Smooth muscle cell (in vitro differentiated cells): ENCODE results near the gene CLEC20A. TPM values are rescaled to one million over a fixed set of nuclear protein-coding genes. Genes with fewer than 3 reads are reported as not detected.

Experiments used
- DNase-seq: peaks from one replicate; lab custom pipeline; 2025; ENCODE audit not compliant: unreplicated experiment; lab: John Stamatoyannopoulos, UW
- H2AFZ ChIP-seq: fragments of 200-600 bp; sonication (generic); 2 replicates; pipeline ENCODE4 v1.6.0; 2016; ENCODE audit warnings: antibody characterized with exemption, low read depth, mild to moderate bottlenecking
- H3F3A ChIP-seq: fragments of 200-600 bp; sonication (generic); 2 replicates; pipeline ENCODE4 v1.6.0; 2017; ENCODE audit warnings: antibody characterized with exemption, low read depth
- H3K27ac ChIP-seq: fragments of 200-600 bp; sonication (generic); 2 replicates; pipeline ENCODE4 v1.5.1; 2016; ENCODE audit warnings: low read depth, mild to moderate bottlenecking
- H3K27me3 ChIP-seq: fragments of 200-600 bp; sonication (generic); 2 replicates; pipeline ENCODE4 v1.6.1; 2016; ENCODE audit warnings: low read depth, mild to moderate bottlenecking
- H3K36me3 ChIP-seq: fragments of 200-600 bp; sonication (generic); 2 replicates; pipeline ENCODE4 v1.5.1; 2016; ENCODE audit warnings: low read depth
- H3K4me1 ChIP-seq: fragments of 200-600 bp; sonication (generic); 2 replicates; pipeline ENCODE4 v1.5.1; 2016; ENCODE audit warnings: low read depth
- H3K4me2 ChIP-seq: fragments of 200-600 bp; sonication (generic); 2 replicates; pipeline ENCODE4 v1.6.0; 2016; ENCODE audit warnings: mild to moderate bottlenecking
- H3K4me3 ChIP-seq: fragments of 200-600 bp; sonication (generic); 2 replicates; pipeline ENCODE4 v1.5.1; 2016; ENCODE audit warnings: mild to moderate bottlenecking
- H3K79me2 ChIP-seq: fragments of 200-600 bp; sonication (generic); 2 replicates; pipeline ENCODE4 v1.6.0; 2016; ENCODE audit warnings: low read depth, mild to moderate bottlenecking
- H3K9ac ChIP-seq: fragments of 200-600 bp; sonication (generic); 2 replicates; pipeline ENCODE4 v1.6.0; 2016; ENCODE audit warnings: low read depth
- H3K9me3 ChIP-seq: fragments of 200-600 bp; sonication (generic); replicated peaks from 2 replicates; pipeline ENCODE4 v1.5.1; 2016; ENCODE audit warnings: low read depth
- H4K20me1 ChIP-seq: fragments of 200-600 bp; sonication (generic); 2 replicates; pipeline ENCODE4 v1.6.0; 2016; ENCODE audit warnings: low read depth
- WGBS: methylation state at CpG from one replicate; pipeline ENCODE4 v1.1.7; 2016; ENCODE audit warnings: low lambda C conversion rate; 5-methylcytosine and 5-hydroxymethylcytosine counted together
- polyA plus RNA-seq: library from polyadenylated mRNA; unstranded; fragments of >200 nt; fragmentation: Nextera tagmentation; extraction: Ambion mirVana; gene quantifications from 2 replicates; pipeline ENCODE4 v1.2.1, GENCODE V29; 2016
- total RNA-seq: library from RNA; depleted of rRNA; stranded (reverse); fragments of >200 nt; gene quantifications from 2 replicates; pipeline ENCODE4 v1.2.3, GENCODE V29; 2014
- TF ChIP-seq, protein P1 (sequence below): fragments of 200-600 bp; sonication (generic); IDR thresholded peaks from 2 replicates; pipeline ENCODE4 v1.5.1; 2017; ENCODE audit warnings: borderline replicate concordance, mild to moderate bottlenecking, antibody characterized with exemption; ENCODE audit not compliant: insufficient read depth, poor library complexity, severe bottlenecking

The CLEC20A gene
- total and polyA plus RNA-seq, 2 experiments from 2014 or later, result 0.14 TPM; not detected in 1

DNA sequence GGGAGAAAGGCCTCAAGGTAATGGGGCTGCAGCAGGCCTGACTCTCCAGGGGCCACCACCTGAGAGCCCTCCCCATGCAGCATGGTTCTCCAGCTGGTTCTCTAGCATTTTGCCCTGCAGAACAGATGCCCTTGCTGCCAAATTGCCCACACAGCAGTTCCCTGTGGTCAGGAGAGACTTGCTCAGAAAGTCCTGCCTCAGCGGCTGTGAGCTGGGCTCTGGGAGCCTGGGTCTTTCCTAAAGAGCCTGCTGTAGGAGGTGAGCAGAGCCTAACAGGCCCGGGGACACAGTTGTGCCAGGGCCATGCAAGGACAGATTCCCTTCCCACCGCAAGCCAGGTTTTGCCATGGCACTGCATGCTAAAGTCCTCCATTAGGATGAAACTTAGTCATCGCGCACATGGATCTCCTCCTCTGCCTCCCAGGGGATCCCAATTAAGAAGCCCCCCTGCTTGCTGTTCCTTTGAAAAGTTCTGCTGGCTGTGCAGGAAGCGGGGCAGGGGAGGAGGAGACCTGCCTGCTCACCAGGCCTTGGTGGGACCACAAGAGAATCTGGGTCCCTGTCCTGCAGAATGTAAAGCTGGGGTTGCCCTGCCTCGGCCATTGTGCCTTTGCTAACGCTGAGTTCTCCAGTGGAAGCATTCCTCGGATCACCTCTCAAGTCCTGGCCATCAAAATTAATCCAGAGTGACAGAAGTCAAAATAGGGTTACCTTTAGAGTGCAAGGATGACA is 37.5 kb upstream of the CLEC20A start:
- H3K4me3 ChIP-seq, result no peak overlapping the region
- TF ChIP-seq, protein P1, sequence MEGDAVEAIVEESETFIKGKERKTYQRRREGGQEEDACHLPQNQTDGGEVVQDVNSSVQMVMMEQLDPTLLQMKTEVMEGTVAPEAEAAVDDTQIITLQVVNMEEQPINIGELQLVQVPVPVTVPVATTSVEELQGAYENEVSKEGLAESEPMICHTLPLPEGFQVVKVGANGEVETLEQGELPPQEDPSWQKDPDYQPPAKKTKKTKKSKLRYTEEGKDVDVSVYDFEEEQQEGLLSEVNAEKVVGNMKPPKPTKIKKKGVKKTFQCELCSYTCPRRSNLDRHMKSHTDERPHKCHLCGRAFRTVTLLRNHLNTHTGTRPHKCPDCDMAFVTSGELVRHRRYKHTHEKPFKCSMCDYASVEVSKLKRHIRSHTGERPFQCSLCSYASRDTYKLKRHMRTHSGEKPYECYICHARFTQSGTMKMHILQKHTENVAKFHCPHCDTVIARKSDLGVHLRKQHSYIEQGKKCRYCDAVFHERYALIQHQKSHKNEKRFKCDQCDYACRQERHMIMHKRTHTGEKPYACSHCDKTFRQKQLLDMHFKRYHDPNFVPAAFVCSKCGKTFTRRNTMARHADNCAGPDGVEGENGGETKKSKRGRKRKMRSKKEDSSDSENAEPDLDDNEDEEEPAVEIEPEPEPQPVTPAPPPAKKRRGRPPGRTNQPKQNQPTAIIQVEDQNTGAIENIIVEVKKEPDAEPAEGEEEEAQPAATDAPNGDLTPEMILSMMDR, result no peak
- no peaks in the 10 kb centered on the region for H3K36me3 ChIP-seq
- H3K27ac ChIP-seq, result no peak overlapping the region
- no peaks in the 10 kb centered on the region for H3K4me1 ChIP-seq
- 97% methylated on average over 9 of the region's 9 CpGs for WGBS
- H3K9ac ChIP-seq, result no peak overlapping the region
- peaks cover 5% of the 10 kb centered on the region for H3F3A ChIP-seq
- no peak for DNase-seq
- H2AFZ ChIP-seq, result no peak overlapping the region
- no peaks in the 10 kb centered on the region for H3K9me3 ChIP-seq
- no peaks in the 10 kb centered on the region for H3K79me2 ChIP-seq
- H4K20me1 ChIP-seq, result no peaks in the 10 kb centered on the region
- H3K27me3 ChIP-seq, result no peaks in the 10 kb centered on the region
- H3K4me2 ChIP-seq, result no peak overlapping the region

DNA sequence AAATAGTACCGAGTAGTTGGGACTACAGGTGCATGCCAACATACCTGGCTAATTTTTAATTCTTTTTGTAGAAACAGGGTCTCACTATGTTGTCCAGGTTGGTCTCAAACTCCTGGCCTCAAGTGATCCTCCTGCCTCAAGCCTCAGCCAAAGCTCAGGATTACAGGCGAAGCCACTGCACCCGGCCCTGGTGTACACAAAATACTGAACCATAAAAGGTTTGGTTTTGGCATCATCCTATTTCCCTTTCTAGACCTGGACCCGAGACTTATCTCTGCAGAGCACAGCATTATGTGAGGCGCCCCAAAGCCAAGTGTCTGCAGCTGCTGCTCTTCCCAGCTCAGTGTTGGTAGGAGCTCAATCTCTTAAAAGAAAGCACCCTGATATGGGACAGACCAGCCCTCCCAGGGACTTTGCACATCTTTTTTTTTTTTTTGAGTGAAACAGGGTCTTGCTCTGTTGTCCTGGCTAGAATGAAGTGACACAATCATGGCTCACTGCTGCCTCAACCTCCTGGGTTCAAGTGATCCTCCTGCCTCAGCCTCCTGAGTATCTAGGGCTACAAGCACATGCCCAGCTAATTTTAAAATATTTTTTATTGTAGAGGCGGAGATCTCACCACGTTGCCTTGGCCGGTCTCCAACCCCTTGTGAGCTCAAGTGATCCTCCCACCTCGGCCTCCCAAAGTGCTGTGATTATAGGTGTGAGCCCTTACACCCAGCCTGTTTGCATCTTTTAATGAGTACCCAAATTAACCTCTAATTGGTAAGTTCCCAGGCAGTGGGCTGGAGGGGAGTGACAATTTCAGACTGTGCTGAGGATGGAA is 36.6 kb upstream of the CLEC20A start:
- no peaks in the 10 kb centered on the region for H3K79me2 ChIP-seq
- no peaks in the 10 kb centered on the region for H3K9me3 ChIP-seq
- no peak overlapping the region for H3K4me2 ChIP-seq
- peaks cover 1% of the 10 kb centered on the region for H3F3A ChIP-seq
- 92% methylated on average over 9 of the region's 9 CpGs for WGBS
- H3K4me1 ChIP-seq, result no peaks in the 10 kb centered on the region
- H3K9ac ChIP-seq, result no peak overlapping the region
- H4K20me1 ChIP-seq, result no peaks in the 10 kb centered on the region
- DNase-seq, result no peak
- no peaks in the 10 kb centered on the region for H3K27me3 ChIP-seq
- H3K4me3 ChIP-seq, result no peak overlapping the region
- H3K36me3 ChIP-seq, result no peaks in the 10 kb centered on the region
- no peak overlapping the region for H3K27ac ChIP-seq
- TF ChIP-seq, protein P1, result no peak
- no peak overlapping the region for H2AFZ ChIP-seq

DNA sequence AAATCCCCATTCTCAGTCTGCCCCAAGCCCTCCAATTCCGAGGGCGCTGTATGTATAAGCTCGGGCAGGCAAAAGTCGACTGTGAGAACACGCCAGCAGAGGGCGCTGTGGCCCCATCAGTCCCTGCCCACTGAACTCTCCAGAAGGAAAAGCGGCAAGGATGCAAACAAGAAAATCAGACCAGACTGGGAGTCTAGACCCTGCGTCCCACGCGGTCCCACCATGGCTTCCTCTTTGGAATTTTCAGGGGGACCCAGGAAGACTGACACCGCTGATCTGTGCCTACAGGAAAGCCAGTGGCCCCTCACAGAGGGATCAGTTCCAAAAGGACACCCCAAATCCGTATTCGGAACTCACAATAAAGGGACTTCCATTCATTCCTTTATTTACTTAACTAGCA is 35.6 kb upstream of the CLEC20A start:
- TF ChIP-seq, protein P1, result peak; percentile 88
- Histone ChIP-seq H3K4me3 (no peak overlapping the region), H4K20me1 (no peaks in the 10 kb centered on the region), H3K9me3 (no peaks in the 10 kb centered on the region), H3K4me2 (peak overlapping the region; percentile 2), H3K27ac (no peak overlapping the region), H3K79me2 (no peaks in the 10 kb centered on the region), H3K27me3 (no peaks in the 10 kb centered on the region), H3F3A (no peaks in the 10 kb centered on the region), H2AFZ (peak overlapping the region; percentile 0), H3K4me1 (no peaks in the 10 kb centered on the region), H3K9ac (no peak overlapping the region), H3K36me3 (no peaks in the 10 kb centered on the region)
- peak; percentile 54 for DNase-seq
- WGBS, result 17% methylated on average over 13 of the region's 13 CpGs
